ENCODE measurements around the gene MMP21. TPM values are rescaled to one million over a fixed set of nuclear protein-coding genes. Genes with fewer than 3 reads are reported as not detected.

The MMP21 gene
- total and polyA plus RNA-seq, 2 experiments from 2014 or later, result not detected

DNA sequence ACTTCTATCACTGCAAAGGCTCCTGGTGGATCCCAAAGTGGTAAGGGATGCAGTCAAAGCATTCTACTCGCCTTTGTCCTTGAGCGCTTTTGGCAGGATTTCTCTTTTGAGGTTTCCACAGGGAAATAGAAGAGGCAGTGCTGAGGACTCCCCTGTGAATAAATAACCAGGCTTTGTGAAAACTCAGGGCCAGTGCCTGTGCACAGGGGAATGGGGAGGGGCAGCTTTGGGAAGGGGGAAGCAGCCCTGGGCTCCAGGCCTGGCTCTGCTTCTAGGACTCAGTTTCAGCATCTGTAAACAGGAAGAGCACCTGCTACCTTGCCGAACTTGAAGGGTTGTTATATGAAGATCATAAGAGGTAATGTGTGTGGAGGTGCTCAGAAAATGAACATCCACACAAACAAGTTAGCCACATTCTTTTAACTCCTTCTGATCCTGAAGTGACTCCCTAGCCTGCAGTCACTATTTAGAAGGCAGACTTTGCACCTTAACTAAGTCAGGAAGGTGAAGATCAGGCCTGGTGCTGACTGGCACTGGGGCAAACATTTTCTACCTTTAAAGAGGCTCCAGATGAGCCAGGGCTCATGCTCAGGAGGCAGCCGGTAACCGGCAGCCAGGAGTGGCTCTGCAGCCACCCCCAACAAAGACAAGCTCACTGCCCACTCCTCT, 22.5 kb upstream of the MMP21 start:
- no peak for DNase-seq
- H3K4me3 ChIP-seq, result no peak overlapping the region
- no peaks in the 10 kb centered on the region for H3K9me3 ChIP-seq (ENCODE audit: low read depth)
- no peak overlapping the region for H3K4me2 ChIP-seq (ENCODE audit: unreplicated experiment)
- no peak overlapping the region for H2AFZ ChIP-seq
- no peak for TF ChIP-seq EZH2 (IDR thresholded peaks at IDR 0.05; ENCODE audit: insufficient read depth, poor library complexity, severe bottlenecking)
- TF ChIP-seq EZH2phosphoT487 (IDR thresholded peaks at IDR 0.05; ENCODE audit: insufficient read depth, low read depth), result no peak
- H3K79me2 ChIP-seq (ENCODE audit: insufficient read depth), result no peaks in the 10 kb centered on the region
- 56 to 60% methylated on average over 5 of the region's 5 CpGs for WGBS, 2 experiments (ENCODE audit: low coverage in 1 of 2, low lambda C conversion rate in 2 of 2, missing lambda C conversion rate in 2 of 2)
- no peaks in the 10 kb centered on the region for H3K9me2 ChIP-seq (ENCODE audit: insufficient read depth)
- H3K27ac ChIP-seq, result no peak overlapping the region
- no peaks in the 10 kb centered on the region for H3F3A ChIP-seq (ENCODE audit: insufficient read depth)
- H3K4me1 ChIP-seq (ENCODE audit: insufficient read depth), result no peaks in the 10 kb centered on the region
- H3K9ac ChIP-seq, result no peak overlapping the region
- in situ Hi-C loops (cut with MboI), result no loop called here
- H3K27me3 ChIP-seq (replicated peaks; ENCODE audit: insufficient read depth), result no peaks in the 10 kb centered on the region
- no peaks in the 10 kb centered on the region for H3K36me3 ChIP-seq (ENCODE audit: low read depth)
- H4K20me1 ChIP-seq (ENCODE audit: insufficient read depth), result no peaks in the 10 kb centered on the region

DNA sequence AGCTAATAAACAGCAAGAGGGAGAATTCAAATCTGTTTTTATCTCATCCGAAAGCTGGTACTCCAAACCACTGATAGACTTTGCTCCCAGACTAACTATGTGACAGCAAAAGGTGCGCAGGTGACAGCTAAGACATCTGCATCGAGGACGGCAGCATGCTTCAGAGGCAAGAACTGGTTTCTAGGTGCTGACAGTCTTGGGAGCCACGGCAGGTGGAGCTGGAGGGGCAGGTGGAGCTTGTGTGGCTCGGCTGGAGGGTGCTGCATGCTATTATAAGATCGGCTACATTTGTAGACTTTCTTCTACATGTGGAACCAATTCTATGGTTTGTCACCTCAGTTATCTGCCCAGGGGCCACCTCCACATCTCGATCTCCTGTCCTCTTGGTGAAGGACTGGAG, 21.8 kb upstream of the MMP21 start:
- in situ Hi-C loops (cut with MboI), result no loop called here
- no peaks in the 10 kb centered on the region for H3K36me3 ChIP-seq (ENCODE audit: low read depth)
- H4K20me1 ChIP-seq (ENCODE audit: insufficient read depth), result no peaks in the 10 kb centered on the region

DNA sequence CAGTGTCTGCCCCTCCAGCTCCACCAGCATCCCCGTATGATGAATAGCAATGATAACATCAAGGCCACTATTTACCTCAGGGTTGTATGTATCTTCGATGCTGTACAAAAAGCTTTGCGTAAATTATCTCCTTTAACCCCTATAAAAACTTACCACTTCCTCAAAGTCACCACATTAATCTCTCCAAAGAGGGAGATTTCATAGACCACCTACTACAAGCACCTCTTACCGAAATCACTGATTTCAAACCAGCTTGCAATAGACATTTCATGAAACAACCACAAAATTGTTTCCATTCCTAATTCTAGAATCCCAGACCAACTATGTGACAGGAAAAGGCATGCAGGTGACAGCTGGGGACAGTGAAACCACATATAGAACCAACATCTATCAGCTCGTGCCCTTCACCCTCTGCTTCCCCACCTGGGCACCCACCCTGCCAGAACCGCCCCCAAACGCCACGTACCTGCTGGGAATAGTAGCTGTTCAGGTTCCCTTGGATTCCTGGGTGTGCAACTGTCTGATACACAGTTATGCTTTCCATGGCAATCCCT, 20.1 kb upstream of the MMP21 start:
- Histone ChIP-seq H3K4me1 (ENCODE audit: insufficient read depth) (no peaks in the 10 kb centered on the region), H3K4me2 (ENCODE audit: unreplicated experiment) (no peak overlapping the region), H2AFZ (no peak overlapping the region), H3K27me3 (replicated peaks; ENCODE audit: insufficient read depth) (no peaks in the 10 kb centered on the region), H3K9ac (no peak overlapping the region), H3F3A (ENCODE audit: insufficient read depth) (no peaks in the 10 kb centered on the region), H3K9me3 (ENCODE audit: low read depth) (no peaks in the 10 kb centered on the region), H3K27ac (no peak overlapping the region), H4K20me1 (ENCODE audit: insufficient read depth) (no peaks in the 10 kb centered on the region), H3K36me3 (ENCODE audit: low read depth) (no peaks in the 10 kb centered on the region), H3K4me3 (no peak overlapping the region), H3K79me2 (ENCODE audit: insufficient read depth) (no peaks in the 10 kb centered on the region), H3K9me2 (ENCODE audit: insufficient read depth) (no peaks in the 10 kb centered on the region)
- no peak for DNase-seq
- in situ Hi-C loops (cut with MboI), result no loop called here
- 82 to 85% methylated on average over 8 of the region's 8 CpGs for WGBS, 2 experiments (ENCODE audit: low coverage in 1 of 2, low lambda C conversion rate in 2 of 2, missing lambda C conversion rate in 2 of 2)
- TF ChIP-seq EZH2phosphoT487 (IDR thresholded peaks at IDR 0.05; ENCODE audit: insufficient read depth, low read depth) (no peak), EZH2 (IDR thresholded peaks at IDR 0.05; ENCODE audit: insufficient read depth, poor library complexity, severe bottlenecking) (no peak)

More for the DNA sequence above, 21.8 kb upstream of the MMP21 start:
- DNase-seq, result no peak
- H2AFZ ChIP-seq, result no peak overlapping the region
- TF ChIP-seq EZH2phosphoT487 (IDR thresholded peaks at IDR 0.05; ENCODE audit: insufficient read depth, low read depth) (no peak), EZH2 (IDR thresholded peaks at IDR 0.05; ENCODE audit: insufficient read depth, poor library complexity, severe bottlenecking) (no peak)
- no peaks in the 10 kb centered on the region for H3F3A ChIP-seq (ENCODE audit: insufficient read depth)
- 91 to 92% methylated on average over 8 of the region's 8 CpGs for WGBS, 2 experiments (ENCODE audit: low coverage in 1 of 2, low lambda C conversion rate in 2 of 2, missing lambda C conversion rate in 2 of 2)
- H3K9ac ChIP-seq, result no peak overlapping the region
- H3K4me2 ChIP-seq (ENCODE audit: unreplicated experiment), result no peak overlapping the region
- no peak overlapping the region for H3K4me3 ChIP-seq
- no peaks in the 10 kb centered on the region for H3K79me2 ChIP-seq (ENCODE audit: insufficient read depth)
- no peaks in the 10 kb centered on the region for H3K9me2 ChIP-seq (ENCODE audit: insufficient read depth)
- no peaks in the 10 kb centered on the region for H3K27me3 ChIP-seq (replicated peaks; ENCODE audit: insufficient read depth)
- H3K27ac ChIP-seq, result no peak overlapping the region
- H3K9me3 ChIP-seq (ENCODE audit: low read depth), result no peaks in the 10 kb centered on the region
- H3K4me1 ChIP-seq (ENCODE audit: insufficient read depth), result no peaks in the 10 kb centered on the region

DNA sequence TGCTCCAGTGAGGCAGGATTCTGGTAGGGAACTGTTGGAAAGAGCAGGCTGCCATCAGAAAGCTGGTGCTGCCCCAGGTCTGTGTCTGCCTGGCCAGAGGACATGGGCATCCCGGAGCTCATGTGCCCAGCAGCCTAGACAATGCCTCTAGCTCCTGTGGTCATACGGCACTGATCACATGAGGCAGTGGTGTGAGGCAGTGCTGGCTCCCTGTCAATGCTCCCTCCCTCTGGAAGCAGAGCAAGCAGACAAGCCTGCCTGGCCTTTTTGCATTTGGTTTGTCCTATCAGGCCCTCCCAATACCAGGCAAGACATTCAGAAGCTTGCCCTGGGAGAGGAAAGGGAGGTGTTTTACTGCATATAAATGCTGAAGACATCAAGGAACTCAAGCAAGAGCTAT, 19.5 kb upstream of the MMP21 start:
- Histone ChIP-seq H3F3A (ENCODE audit: insufficient read depth) (no peaks in the 10 kb centered on the region), H3K9me3 (ENCODE audit: low read depth) (no peaks in the 10 kb centered on the region)

More for the DNA sequence above, 19.5 kb upstream of the MMP21 start:
- 45 to 63% methylated on average over 2 of the region's 2 CpGs for WGBS, 2 experiments (ENCODE audit: low coverage in 1 of 2, low lambda C conversion rate in 2 of 2, missing lambda C conversion rate in 2 of 2)
- no peak overlapping the region for H3K4me2 ChIP-seq (ENCODE audit: unreplicated experiment)
- in situ Hi-C loops (cut with MboI), result no loop called here
- no peaks in the 10 kb centered on the region for H3K4me1 ChIP-seq (ENCODE audit: insufficient read depth)
- no peak overlapping the region for H3K4me3 ChIP-seq
- H3K79me2 ChIP-seq (ENCODE audit: insufficient read depth), result no peaks in the 10 kb centered on the region
- H3K9ac ChIP-seq, result no peak overlapping the region
- H3K9me2 ChIP-seq (ENCODE audit: insufficient read depth), result no peaks in the 10 kb centered on the region
- no peaks in the 10 kb centered on the region for H4K20me1 ChIP-seq (ENCODE audit: insufficient read depth)
- DNase-seq, result no peak
- no peak overlapping the region for H3K27ac ChIP-seq
- TF ChIP-seq EZH2 (IDR thresholded peaks at IDR 0.05; ENCODE audit: insufficient read depth, poor library complexity, severe bottlenecking) (no peak), EZH2phosphoT487 (IDR thresholded peaks at IDR 0.05; ENCODE audit: insufficient read depth, low read depth) (no peak)
- H3K36me3 ChIP-seq (ENCODE audit: low read depth), result no peaks in the 10 kb centered on the region
- no peaks in the 10 kb centered on the region for H3K27me3 ChIP-seq (replicated peaks; ENCODE audit: insufficient read depth)
- no peak overlapping the region for H2AFZ ChIP-seq
